Cardiac muscle cell (in vitro differentiated cells and primary cell): ENCODE results near the gene GPR22. TPM values are rescaled to one million over a fixed set of nuclear protein-coding genes. Genes with fewer than 3 reads are reported as not detected.
A peak's percentile ranks its signal among the peaks of the same experiment; 100 is the strongest.

Experiments
- DNase-seq, 2 donors: peaks; one replicate each; pipeline versions ENCODE4 v3.0.0 to v3.0.0-alpha.2; 2010 to 2017; ENCODE audit warnings: low read depth in 1 of 2, low spot score in 1 of 2
- H3K27ac ChIP-seq: fragments of 200-600 bp; sonication (generic); 2 replicates; pipeline ENCODE4 v1.5.1; 2016
- H3K27me3 ChIP-seq: fragments of 200-600 bp; sonication (generic); 2 replicates; pipeline ENCODE4 v1.6.0; 2016; ENCODE audit warnings: control low read depth
- H3K36me3 ChIP-seq: fragments of 200-600 bp; sonication (generic); 2 replicates; pipeline ENCODE4 v1.5.1; 2016; ENCODE audit warnings: control low read depth
- H3K4me1 ChIP-seq: fragments of 200-600 bp; sonication (generic); 2 replicates; pipeline ENCODE4 v1.8.1; 2017; ENCODE audit warnings: low read depth, mild to moderate bottlenecking, mixed run types
- H3K4me3 ChIP-seq: fragments of 200-600 bp; sonication (generic); 2 replicates; pipeline ENCODE4 v1.5.1; 2016; ENCODE audit warnings: mild to moderate bottlenecking
- H3K9me3 ChIP-seq: fragments of 200-600 bp; sonication (generic); 2 replicates; pipeline ENCODE4 v1.5.1; 2017; ENCODE audit warnings: low read depth, mild to moderate bottlenecking, control low read depth
- CTCF ChIP-seq: IDR thresholded peaks from 2 replicates; pipeline ENCODE4 v1.5.1; 2012; ENCODE audit warnings: low read depth, mild to moderate bottlenecking, low read length
- polyA plus RNA-seq: library from polyadenylated mRNA; unstranded; fragments of >200 nt; fragmentation: Nextera tagmentation; extraction: Ambion mirVana; gene quantifications from 2 replicates; pipeline ENCODE4 v1.2.1, GENCODE V29; 2016
- total RNA-seq: library from RNA; depleted of rRNA; stranded (reverse); fragments of >200 nt; gene quantifications from 2 replicates; pipeline ENCODE4 v1.2.3, GENCODE V29; 2016

The GPR22 gene
- total and polyA plus RNA-seq, 2 experiments from 2014 or later = 0.84 to 1.0 TPM

- no peak for DNase-seq
- no peaks in the 10 kb centered on the region for H3K27me3 ChIP-seq
- H3K9me3 ChIP-seq = no peaks in the 10 kb centered on the region
- TF ChIP-seq CTCF = no peak
- no peaks in the 10 kb centered on the region for H3K36me3 ChIP-seq
- no peak overlapping the region for H3K4me3 ChIP-seq
- no peaks in the 10 kb centered on the region for H3K4me1 ChIP-seq
- no peak overlapping the region for H3K27ac ChIP-seq
Measured at GRCh38 chr7:107435749-107436148, 34.1 kb upstream of the GPR22 start.

GRCh38 chr7:107439025-107439424 is 30.8 kb upstream of the GPR22 start:
- no peaks in the 10 kb centered on the region for H3K9me3 ChIP-seq
- H3K27me3 ChIP-seq = no peaks in the 10 kb centered on the region
- DNase-seq = peak in 1 of 2 donors; percentile 42
- no peaks in the 10 kb centered on the region for H3K4me1 ChIP-seq
- no peak for TF ChIP-seq CTCF
- H3K4me3 ChIP-seq = no peak overlapping the region
- no peaks in the 10 kb centered on the region for H3K36me3 ChIP-seq
- no peak overlapping the region for H3K27ac ChIP-seq

- Histone ChIP-seq H3K9me3 (no peaks in the 10 kb centered on the region), H3K4me1 (no peaks in the 10 kb centered on the region), H3K36me3 (no peaks in the 10 kb centered on the region), H3K4me3 (no peak overlapping the region), H3K27ac (no peak overlapping the region), H3K27me3 (no peaks in the 10 kb centered on the region)
- DNase-seq = peak in 1 of 2 donors; percentile 2
- TF ChIP-seq CTCF = no peak
Measured at GRCh38 chr7:107441581-107442422, 28.1 kb upstream of the GPR22 start.

- DNase-seq = no peak
- no peak for TF ChIP-seq CTCF
- Histone ChIP-seq H3K4me1 (no peaks in the 10 kb centered on the region), H3K36me3 (no peaks in the 10 kb centered on the region), H3K4me3 (no peak overlapping the region), H3K27ac (no peak overlapping the region), H3K9me3 (no peaks in the 10 kb centered on the region), H3K27me3 (no peaks in the 10 kb centered on the region)
Measured at GRCh38 chr7:107442678-107443077, 27.2 kb upstream of the GPR22 start.

GRCh38 chr7:107446531-107446930 is 23.3 kb upstream of the GPR22 start:
- DNase-seq = no peak
- Histone ChIP-seq H3K4me3 (no peak overlapping the region), H3K9me3 (no peaks in the 10 kb centered on the region), H3K36me3 (no peaks in the 10 kb centered on the region), H3K27ac (no peak overlapping the region), H3K27me3 (no peaks in the 10 kb centered on the region), H3K4me1 (no peaks in the 10 kb centered on the region)
- TF ChIP-seq CTCF = no peak
